Testis (tissue), 3 donors: ENCODE data around the gene PRKG1. TPM values are rescaled to one million over a fixed set of nuclear protein-coding genes. Genes with fewer than 3 reads are reported as not detected.

Source experiments
- DNase-seq: peaks from one replicate; pipeline ENCODE4 v3.0.0-alpha.2; 2019
- H3K27ac ChIP-seq, 2 donors: fragments of 200-600 bp; sonication (generic); one replicate each; pipeline ENCODE4 v1.5.1; 2019
- H3K27me3 ChIP-seq: fragments of 200-600 bp; sonication (generic); one replicate; pipeline ENCODE4 v1.5.1; 2019
- H3K36me3 ChIP-seq: fragments of 200-600 bp; sonication (generic); one replicate; pipeline ENCODE4 v1.5.1; 2017; ENCODE audit warnings: low read depth; ENCODE audit errors: missing control alignments
- H3K4me1 ChIP-seq: fragments of 200-600 bp; sonication (generic); one replicate; pipeline ENCODE4 v1.5.1; 2019
- H3K4me3 ChIP-seq, 2 donors: fragments of 200-600 bp; sonication (generic); one replicate each; pipeline ENCODE4 v1.5.1; 2017 to 2019
- H3K9me3 ChIP-seq: fragments of 200-600 bp; sonication (generic); one replicate; pipeline ENCODE4 v1.5.1; 2017
- CTCF ChIP-seq, 3 experiments: fragments of 450-650 bp in 2 of 3; fragments of 200-600 bp in 1 of 3; sonication (generic) in 1 of 3; IDR thresholded peaks; one replicate each; pipeline ENCODE4 v1.5.1; 2016 to 2019; ENCODE audit warnings: antibody characterized with exemption in 3 of 3, mild to moderate bottlenecking in 2 of 3, moderate library complexity in 1 of 3
- POLR2A ChIP-seq: fragments of 450-650 bp; IDR thresholded peaks from one replicate; pipeline ENCODE4 v1.6.1; 2017; ENCODE audit warnings: antibody characterized with exemption, mild to moderate bottlenecking, moderate library complexity
- WGBS, 2 donors: methylation state at CpG; one replicate each; pipeline ENCODE4 v1.1.5; 2018; 5-methylcytosine and 5-hydroxymethylcytosine counted together
- intact Hi-C: fragments of 100-400 bp; cut with DNase I; formaldehyde crosslinking; loops from one replicate; pipeline ENCODE4 v1.15.1; 2023; ENCODE audit warnings: low total_unique reads
- polyA plus RNA-seq: library from polyadenylated mRNA; stranded (reverse); fragments of 350-450 nt; fragmentation: Illumina TruSeq; extraction: RNeasy Lipid Tissue Mini Kit (QIAGEN cat#74804); gene quantifications from one replicate; pipeline ENCODE4 v1.2.3, GENCODE V29; 2014; ENCODE audit warnings: low read depth, low replicate concordance; ENCODE audit not compliant: insufficient read depth
- total RNA-seq, 2 donors: library from RNA; depleted of rRNA; stranded (reverse); fragments of >200 nt; gene quantifications; one replicate each; pipeline ENCODE4 v1.2.3, GENCODE V29; 2016

PRKG1 gene
- total and polyA plus RNA-seq, 3 donors from 2014 or later, result 6.3 to 15.3 (median 12.5) TPM

- 93 to 95% methylated on average over 3 of the region's 3 CpGs for WGBS, 2 donors
- Histone ChIP-seq H3K27ac (no peak overlapping the region), H3K27me3 (no peaks in the 10 kb centered on the region), H3K36me3 (no peaks in the 10 kb centered on the region), H3K4me1 (no peaks in the 10 kb centered on the region), H3K9me3 (no peaks in the 10 kb centered on the region), H3K4me3 (no peak overlapping the region)
- TF ChIP-seq CTCF (IDR thresholded peaks at IDR 0.05), result no peak
- TF ChIP-seq POLR2A, result no peak
- intact Hi-C loops, result no loop called here
- no peak for DNase-seq
Measured at GRCh38 chr10:51663086-51663485, 588.8 kb downstream of the PRKG1 start.

GRCh38 chr10:51666456-51666855 is 592.2 kb downstream of the PRKG1 start:
- no peak for TF ChIP-seq CTCF (IDR thresholded peaks at IDR 0.05)
- no peak for TF ChIP-seq POLR2A
- DNase-seq, result no peak
- Histone ChIP-seq H3K36me3 (no peaks in the 10 kb centered on the region), H3K27me3 (no peaks in the 10 kb centered on the region), H3K4me3 (no peak overlapping the region), H3K4me1 (no peaks in the 10 kb centered on the region), H3K27ac (no peak overlapping the region), H3K9me3 (no peaks in the 10 kb centered on the region)
- intact Hi-C loops, result no loop called here

- 32 to 50% methylated on average over 1 of the region's 1 CpG for WGBS, 2 donors
- no peaks in the 10 kb centered on the region for H3K36me3 ChIP-seq
- intact Hi-C loops, result no loop called here
- no peak for TF ChIP-seq CTCF (IDR thresholded peaks at IDR 0.05)
- TF ChIP-seq POLR2A, result no peak
- no peak overlapping the region for H3K4me3 ChIP-seq
- H3K9me3 ChIP-seq, result no peaks in the 10 kb centered on the region
- no peaks in the 10 kb centered on the region for H3K4me1 ChIP-seq
- no peak for DNase-seq
- H3K27me3 ChIP-seq, result no peaks in the 10 kb centered on the region
- H3K27ac ChIP-seq, result no peak overlapping the region
Measured at GRCh38 chr10:51667678-51668335, 593.5 kb downstream of the PRKG1 start.

GRCh38 chr10:51668336-51668689 is 594.0 kb downstream of the PRKG1 start:
- H3K4me1 ChIP-seq, result no peaks in the 10 kb centered on the region
- no peak overlapping the region for H3K4me3 ChIP-seq
- no peaks in the 10 kb centered on the region for H3K36me3 ChIP-seq
- no peaks in the 10 kb centered on the region for H3K9me3 ChIP-seq
- H3K27ac ChIP-seq, result no peak overlapping the region
- no peak for DNase-seq
- intact Hi-C loops, result no loop called here
- no peak for TF ChIP-seq POLR2A
- no peak for TF ChIP-seq CTCF (IDR thresholded peaks at IDR 0.05)
- H3K27me3 ChIP-seq, result no peaks in the 10 kb centered on the region

GRCh38 chr10:51669041-51669440 is 594.8 kb downstream of the PRKG1 start:
- Histone ChIP-seq H3K9me3 (no peaks in the 10 kb centered on the region), H3K4me1 (no peaks in the 10 kb centered on the region), H3K27me3 (no peaks in the 10 kb centered on the region), H3K36me3 (no peaks in the 10 kb centered on the region), H3K27ac (no peak overlapping the region), H3K4me3 (no peak overlapping the region)
- DNase-seq, result no peak
- WGBS, 2 donors, result 93 to 95% methylated on average over 5 of the region's 5 CpGs
- TF ChIP-seq CTCF (IDR thresholded peaks at IDR 0.05) (no peak), POLR2A (no peak)
- intact Hi-C loops, result no loop called here
